ENCODE measurements around the gene RPTOR.

- TF ChIP-seq CTCF (IDR thresholded peaks at IDR 0.05; ENCODE audit: borderline replicate concordance, extremely low read depth, low read length, poor library complexity, severe bottlenecking) (peak; percentile 9), EZH2 (IDR thresholded peaks at IDR 0.05; ENCODE audit: borderline replicate concordance, low read depth, low read length, severe bottlenecking) (no peak)
Observed at GRCh38 chr17:80660527-80661198, 116.0 kb downstream of the RPTOR start.
